Measurements from ENCODE around the gene RNF144B. TPM values are rescaled to one million over a fixed set of nuclear protein-coding genes. Genes with fewer than 3 reads are reported as not detected.

RNF144B gene
- total RNA-seq, 1 donor from 2014 or later = 7.2 TPM

DNA sequence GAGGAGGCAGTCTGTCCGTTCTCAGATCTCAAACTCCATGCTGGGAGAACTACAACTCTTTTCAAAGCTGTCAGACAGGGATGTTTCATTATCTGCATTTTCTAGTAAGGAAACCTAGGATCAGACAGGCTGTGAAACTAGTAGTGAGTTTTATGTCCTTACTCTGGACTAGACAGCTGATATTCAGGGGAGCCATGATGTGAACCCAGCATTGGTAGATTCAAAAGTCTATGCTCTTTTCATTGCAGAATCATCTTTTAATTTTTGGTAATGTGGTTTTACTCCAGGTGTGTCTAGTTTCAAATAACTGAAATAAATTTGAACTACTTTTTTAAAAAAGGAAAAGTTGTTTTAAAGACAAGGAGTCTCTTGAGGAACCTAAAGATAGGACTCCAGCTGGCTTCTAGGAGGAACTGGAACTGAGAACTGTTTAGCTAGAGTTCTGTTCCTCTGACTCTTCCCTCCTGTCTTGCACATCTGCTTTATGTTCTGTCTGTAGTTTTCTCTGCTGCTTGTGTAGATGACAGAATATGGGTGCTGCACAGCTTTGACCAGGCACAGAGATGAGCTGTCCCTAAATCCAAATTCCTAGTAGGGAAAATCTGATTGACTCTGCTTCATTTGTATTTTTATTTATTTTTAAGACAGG lies 27.8 kb upstream of the RNF144B start:
- H3K36me3 ChIP-seq (ENCODE audit: insufficient read depth, low read length) = no peaks in the 10 kb centered on the region
- TF ChIP-seq EZH2 (IDR thresholded peaks at IDR 0.05; ENCODE audit: insufficient read depth, low read length) (no peak), CTCF (IDR thresholded peaks at IDR 0.05; ENCODE audit: insufficient read depth, low read depth, low read length) (no peak)
- H3K4me3 Mint-ChIP-seq (ENCODE audit: unreplicated experiment) = no peak overlapping the region
- no peaks in the 10 kb centered on the region for H4K20me1 ChIP-seq (ENCODE audit: insufficient read depth, low read length)
- H3K27ac ChIP-seq (ENCODE audit: low read depth, low read length) = no peak overlapping the region
- no peak for DNase-seq (ENCODE audit: low read depth)
- H3K9me3 ChIP-seq (ENCODE audit: insufficient read depth, low read depth, low read length) = no peaks in the 10 kb centered on the region
- H3K4me2 ChIP-seq (ENCODE audit: low read length) = no peak overlapping the region
- H3K4me1 ChIP-seq (ENCODE audit: insufficient read depth, low read length) = peaks cover 7% of the 10 kb centered on the region
- no peaks in the 10 kb centered on the region for H3K79me2 ChIP-seq (ENCODE audit: insufficient read depth, low read length)
- no peaks in the 10 kb centered on the region for H3K36me3 Mint-ChIP-seq (ENCODE audit: low read depth, unreplicated experiment)
- H3K27ac Mint-ChIP-seq (ENCODE audit: unreplicated experiment) = no peak overlapping the region
- FAIRE-seq = no peak
- no peaks in the 10 kb centered on the region for H3K27me3 ChIP-seq (ENCODE audit: insufficient read depth, low read length)
- H3K4me3 ChIP-seq (ENCODE audit: insufficient read depth, low read depth, low read length) = no peak overlapping the region
- H3K9me3 Mint-ChIP-seq (ENCODE audit: unreplicated experiment) = peaks cover 5% of the 10 kb centered on the region
- H3K4me1 Mint-ChIP-seq (ENCODE audit: low read depth, unreplicated experiment) = peaks cover 17% of the 10 kb centered on the region
- H3K27me3 Mint-ChIP-seq (ENCODE audit: low read depth, unreplicated experiment) = no peaks in the 10 kb centered on the region
- H3K9ac ChIP-seq (ENCODE audit: low read length) = no peak overlapping the region
- no peak overlapping the region for H2AFZ ChIP-seq (ENCODE audit: low read depth, low read length)

- FAIRE-seq (no peak), DNase-seq (ENCODE audit: low read depth) (no peak)
- no peaks in the 10 kb centered on the region for H4K20me1 ChIP-seq (ENCODE audit: insufficient read depth, low read length)
- no peaks in the 10 kb centered on the region for H3K27me3 Mint-ChIP-seq (ENCODE audit: low read depth, unreplicated experiment)
- H3K27ac ChIP-seq (ENCODE audit: low read depth, low read length) = no peak overlapping the region
- no peak for TF ChIP-seq EZH2 (IDR thresholded peaks at IDR 0.05; ENCODE audit: insufficient read depth, low read length)
- no peak for TF ChIP-seq CTCF (IDR thresholded peaks at IDR 0.05; ENCODE audit: insufficient read depth, low read depth, low read length)
- no peak overlapping the region for H3K4me3 Mint-ChIP-seq (ENCODE audit: unreplicated experiment)
- H3K4me1 Mint-ChIP-seq (ENCODE audit: low read depth, unreplicated experiment) = peaks cover 17% of the 10 kb centered on the region
- no peak overlapping the region for H3K4me3 ChIP-seq (ENCODE audit: insufficient read depth, low read depth, low read length)
- H3K9me3 Mint-ChIP-seq (ENCODE audit: unreplicated experiment) = peaks cover 10% of the 10 kb centered on the region
- H2AFZ ChIP-seq (ENCODE audit: low read depth, low read length) = no peak overlapping the region
- H3K9me3 ChIP-seq (ENCODE audit: insufficient read depth, low read depth, low read length) = no peaks in the 10 kb centered on the region
- H3K27me3 ChIP-seq (ENCODE audit: insufficient read depth, low read length) = no peaks in the 10 kb centered on the region
- no peak overlapping the region for H3K9ac ChIP-seq (ENCODE audit: low read length)
- no peak overlapping the region for H3K27ac Mint-ChIP-seq (ENCODE audit: unreplicated experiment)
- no peaks in the 10 kb centered on the region for H3K36me3 Mint-ChIP-seq (ENCODE audit: low read depth, unreplicated experiment)
- no peaks in the 10 kb centered on the region for H3K36me3 ChIP-seq (ENCODE audit: insufficient read depth, low read length)
- no peaks in the 10 kb centered on the region for H3K79me2 ChIP-seq (ENCODE audit: insufficient read depth, low read length)
- H3K4me1 ChIP-seq (ENCODE audit: insufficient read depth, low read length) = peaks cover 7% of the 10 kb centered on the region
- H3K4me2 ChIP-seq (ENCODE audit: low read length) = no peak overlapping the region
These were observed 27.0 kb upstream of the RNF144B start for GRCh38 chr6:18360188-18360587.

- Mint-ChIP-seq H3K27me3 (ENCODE audit: low read depth, unreplicated experiment) (no peaks in the 10 kb centered on the region), H3K36me3 (ENCODE audit: low read depth, unreplicated experiment) (peaks cover 2% of the 10 kb centered on the region), H3K4me3 (ENCODE audit: unreplicated experiment) (no peak overlapping the region), H3K4me1 (ENCODE audit: low read depth, unreplicated experiment) (peaks cover 17% of the 10 kb centered on the region), H3K9me3 (ENCODE audit: unreplicated experiment) (peaks cover 8% of the 10 kb centered on the region), H3K27ac (ENCODE audit: unreplicated experiment) (peak overlapping the region; percentile 85)
- peak overlapping the region; percentile 72 for H3K27ac ChIP-seq (ENCODE audit: low read depth, low read length)
- no peaks in the 10 kb centered on the region for H4K20me1 ChIP-seq (ENCODE audit: insufficient read depth, low read length)
- peak overlapping the region; percentile 37 for H3K4me2 ChIP-seq (ENCODE audit: low read length)
- H3K27me3 ChIP-seq (ENCODE audit: insufficient read depth, low read length) = no peaks in the 10 kb centered on the region
- no peaks in the 10 kb centered on the region for H3K36me3 ChIP-seq (ENCODE audit: insufficient read depth, low read length)
- no peaks in the 10 kb centered on the region for H3K9me3 ChIP-seq (ENCODE audit: insufficient read depth, low read depth, low read length)
- FAIRE-seq (peak; percentile 13), DNase-seq (ENCODE audit: low read depth) (peak; percentile 98)
- H3K9ac ChIP-seq (ENCODE audit: low read length) = no peak overlapping the region
- H3K79me2 ChIP-seq (ENCODE audit: insufficient read depth, low read length) = no peaks in the 10 kb centered on the region
- H3K4me3 ChIP-seq (ENCODE audit: insufficient read depth, low read depth, low read length) = no peak overlapping the region
- peaks cover 7% of the 10 kb centered on the region for H3K4me1 ChIP-seq (ENCODE audit: insufficient read depth, low read length)
- no peak overlapping the region for H2AFZ ChIP-seq (ENCODE audit: low read depth, low read length)
- no peak for TF ChIP-seq EZH2 (IDR thresholded peaks at IDR 0.05; ENCODE audit: insufficient read depth, low read length)
These were observed 25.0 kb upstream of the RNF144B start for GRCh38 chr6:18362058-18362561.

All from astrocyte (in vitro differentiated cells and primary cell).